HepG2 (cell line): Measurements from ENCODE around the gene SLC24A4. TPM values are rescaled to one million over a fixed set of nuclear protein-coding genes. Genes with fewer than 3 reads are reported as not detected.

Experiments
- ATAC-seq: fragments of 200-7000 bp; cut with Tn5 transposase; 3 replicates; pipeline ENCODE4 v1.9.1; 2020; ENCODE audit warnings: mild to moderate bottlenecking, moderate library complexity
- BruUV-seq: library from RNA; stranded (reverse); fragments of 400-500 nt; replicated peaks from 2 replicates; lab custom pipeline; 2021; lab: Mats Ljungman, UMichigan
- CTCF ChIA-PET: fragments of 300-600 bp; formaldehyde crosslinking; extraction: SDS; loops from one replicate; lab custom pipeline; 2021; ENCODE audit warnings: low total read pairs, inconsistent platforms, low intra/inter-chr PET ratio; lab: Yijun Ruan, JAX
- POLR2A ChIA-PET: fragments of 350-600 bp; sonication (Branson Sonifier 250); formaldehyde crosslinking; loops from one replicate; lab custom pipeline; 2020; ENCODE audit warnings: antibody characterized with exemption, inconsistent platforms; lab: Yijun Ruan, JAX
- DNase-seq: peaks from one replicate; pipeline ENCODE4 v3.0.0-alpha.2; 2015; ENCODE audit warnings: low spot score
- FAIRE-seq: peaks from 3 replicates; lab custom pipeline; 2011; peaks lifted over from hg19 to GRCh38; lab: Jason Lieb, UNC
- H2AFZ ChIP-seq: one replicate; pipeline ENCODE4 v1.6.1; 2011; ENCODE audit warnings: low read length, inconsistent platforms
- H3K27ac ChIP-seq: fragments of 300-600 bp; 3 replicates; pipeline ENCODE4 v1.8.0; 2011; ENCODE audit warnings: mixed run types, mild to moderate bottlenecking, mixed read lengths, low read length, inconsistent platforms; ENCODE audit not compliant: insufficient read depth; ENCODE audit errors: extremely low read length
- H3K27me3 ChIP-seq, 2 experiments: fragments of 200-600 bp in 1 of 2; 2 replicates in 1 of 2; 3 replicates in 1 of 2; pipeline versions ENCODE4 v1.6.0 to v1.8.0; 2011; ENCODE audit warnings: low read length in 2 of 2, mild to moderate bottlenecking in 2 of 2, moderate library complexity in 2 of 2, inconsistent platforms in 1 of 2; ENCODE audit not compliant: insufficient read depth in 2 of 2, control insufficient read depth in 1 of 2
- H3K36me3 ChIP-seq, 2 experiments: fragments of 200-600 bp in 1 of 2; replicated peaks in 1 of 2; 2 replicates in 1 of 2; 3 replicates in 1 of 2; pipeline versions ENCODE4 v1.5.1 to v1.8.0; 2011; ENCODE audit warnings: low read length in 2 of 2, inconsistent platforms in 1 of 2; ENCODE audit not compliant: insufficient read depth in 2 of 2, control insufficient read depth in 1 of 2
- H3K4me1 ChIP-seq: 2 replicates; pipeline ENCODE4 v1.5.1; 2012; ENCODE audit warnings: low read length, inconsistent platforms; ENCODE audit not compliant: insufficient read depth
- H3K4me2 ChIP-seq: 2 replicates; pipeline ENCODE4 v1.6.0; 2011; ENCODE audit warnings: low read depth, low read length, inconsistent platforms
- H3K4me3 ChIP-seq, 3 experiments: fragments of 200-600 bp in 1 of 3; sonication (generic), shearing (Covaris generic) in 1 of 3; replicated peaks in 1 of 3; 2 replicates each; pipeline ENCODE4 v1.5.1; 2011 to 2016; ENCODE audit warnings: low read length in 3 of 3, inconsistent platforms in 2 of 3, low read depth in 2 of 3, mild to moderate bottlenecking in 2 of 3, control low read depth in 1 of 3, mixed read lengths in 1 of 3; ENCODE audit not compliant: insufficient read depth in 1 of 3
- H3K79me2 ChIP-seq: one replicate; pipeline ENCODE4 v1.6.1; 2011; ENCODE audit warnings: low read length, inconsistent platforms; ENCODE audit not compliant: insufficient read depth
- H3K9ac ChIP-seq: 2 replicates; pipeline ENCODE4 v1.6.0; 2011; ENCODE audit warnings: mild to moderate bottlenecking, low read depth, low read length, inconsistent platforms; ENCODE audit not compliant: insufficient read depth
- H3K9me3 ChIP-seq: 2 replicates; pipeline ENCODE4 v1.5.1; 2012; ENCODE audit warnings: mild to moderate bottlenecking, low read length
- H4K20me1 ChIP-seq: 2 replicates; pipeline ENCODE4 v1.6.0; 2011; ENCODE audit warnings: inconsistent platforms, mild to moderate bottlenecking, low read length, moderate library complexity; ENCODE audit not compliant: insufficient read depth
- U2AF2 ChIP-seq: fragments of 200-400 bp; formaldehyde crosslinking; IDR thresholded peaks from 2 replicates; pipeline ENCODE4 v1.6.1; 2017; ENCODE audit warnings: low read depth, mild to moderate bottlenecking, low read length
- WGBS: methylation state at CpG from one replicate; pipeline ENCODE4 v1.1.6; 2017; ENCODE audit warnings: low lambda C conversion rate; 5-methylcytosine and 5-hydroxymethylcytosine counted together
- in situ Hi-C: cut with HindIII; loops from 2 replicates; pipeline ENCODE4 v1.10.0; 2017; ENCODE audit warnings: low pct_unique_long_range_greater_than_20kb; ENCODE audit not compliant: extremely low pct_ligation_motif_present
- intact Hi-C: fragments of 100-400 bp; cut with micrococcal nuclease; formaldehyde crosslinking; loops from one replicate; pipeline ENCODE4 v1.10.0; 2022; ENCODE audit not compliant: unreplicated experiment
- polyA plus RNA-seq, 8 experiments: library from polyadenylated mRNA; depleted of rRNA in 3 of 8; stranded (reverse) in 7 of 8; unstranded in 1 of 8; fragments of >200 nt; fragmentation: Illumina TruSeq in 4 of 8; extraction: Trizol in 4 of 8; gene quantifications; 2 replicates each; pipeline versions ENCODE4 v1.2.1 to v1.2.3, GENCODE V29; 2011 to 2016; ENCODE audit warnings: low read depth in 4 of 8, missing spikeins in 1 of 8, mixed read lengths in 1 of 8; ENCODE audit not compliant: insufficient read depth in 1 of 8
- total RNA-seq, 5 experiments: library from RNA; depleted of rRNA; stranded (reverse); fragments of >200 nt; fragmentation: Illumina TruSeq; extraction: Trizol; gene quantifications; 2 replicates each; pipeline ENCODE4 v1.2.3, GENCODE V29; 2016; ENCODE audit warnings: low read depth in 1 of 5
- TF ChIP-seq, protein P1 (sequence below): fragments of 450-650 bp; IDR thresholded peaks from 2 replicates; pipeline ENCODE4 v1.6.1; 2016
- TF ChIP-seq, protein P2 (sequence below): sonication (generic); formaldehyde crosslinking; IDR thresholded peaks from 2 replicates; pipeline ENCODE4 v1.4.0; 2020; ENCODE audit warnings: mild to moderate bottlenecking, missing genetic modification reagents, borderline replicate concordance

SLC24A4 gene
- total and polyA plus RNA-seq, 2 of the 13 experiments (the other 11 are each of a cell fraction or from before 2014, with no cell fraction given), result not detected

DNA sequence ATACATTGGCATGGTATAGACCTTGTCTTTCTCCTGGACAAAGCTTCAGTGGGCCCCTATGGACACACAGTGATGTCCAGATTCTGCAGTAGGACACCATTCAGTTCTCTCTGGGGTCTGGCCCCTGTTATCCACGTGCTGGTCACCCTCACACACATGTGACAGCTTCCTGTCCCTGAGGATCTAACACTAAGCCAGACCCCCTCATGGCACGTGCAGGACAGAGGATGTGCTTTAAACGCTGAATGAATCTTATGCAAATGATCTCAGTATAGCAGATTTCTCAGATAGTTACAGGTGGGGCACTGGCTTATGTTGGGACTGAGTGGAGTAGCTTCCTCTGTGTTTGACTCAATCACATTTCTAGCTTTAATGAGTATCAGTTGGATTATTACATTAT, 33.7 kb downstream of the SLC24A4 start:
- Histone ChIP-seq H2AFZ (no peak overlapping the region), H3K27ac (no peak overlapping the region), H3K4me2 (no peak overlapping the region), H3K4me1 (no peaks in the 10 kb centered on the region), H3K27me3 (peaks cover 4 to 63% of the 10 kb centered on the region in 2 experiments; a peak in 4 of 5 replicates), H4K20me1 (no peaks in the 10 kb centered on the region; the same call in 1 of the 2 replicates), H3K36me3 (no peaks in the 10 kb centered on the region), H3K4me3 (no peak overlapping the region), H3K9me3 (no peaks in the 10 kb centered on the region), H3K9ac (no peak overlapping the region), H3K79me2 (no peaks in the 10 kb centered on the region)
- FAIRE-seq (no peak), ATAC-seq (no peak), DNase-seq (no peak)
- ChIA-PET CTCF (no interaction called here), POLR2A (no interaction called here)
- intact Hi-C loops, result no loop called here
- WGBS, result no CpG with 5 or more reads among the region's 3 CpGs
- BruUV-seq, result no TSS peak
- TF ChIP-seq, protein P1, sequence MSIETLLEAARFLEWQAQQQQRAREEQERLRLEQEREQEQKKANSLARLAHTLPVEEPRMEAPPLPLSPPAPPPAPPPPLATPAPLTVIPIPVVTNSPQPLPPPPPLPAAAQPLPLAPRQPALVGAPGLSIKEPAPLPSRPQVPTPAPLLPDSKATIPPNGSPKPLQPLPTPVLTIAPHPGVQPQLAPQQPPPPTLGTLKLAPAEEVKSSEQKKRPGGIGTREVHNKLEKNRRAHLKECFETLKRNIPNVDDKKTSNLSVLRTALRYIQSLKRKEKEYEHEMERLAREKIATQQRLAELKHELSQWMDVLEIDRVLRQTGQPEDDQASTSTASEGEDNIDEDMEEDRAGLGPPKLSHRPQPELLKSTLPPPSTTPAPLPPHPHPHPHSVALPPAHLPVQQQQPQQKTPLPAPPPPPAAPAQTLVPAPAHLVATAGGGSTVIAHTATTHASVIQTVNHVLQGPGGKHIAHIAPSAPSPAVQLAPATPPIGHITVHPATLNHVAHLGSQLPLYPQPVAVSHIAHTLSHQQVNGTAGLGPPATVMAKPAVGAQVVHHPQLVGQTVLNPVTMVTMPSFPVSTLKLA, result peak; percentile 79
- TF ChIP-seq, protein P2, sequence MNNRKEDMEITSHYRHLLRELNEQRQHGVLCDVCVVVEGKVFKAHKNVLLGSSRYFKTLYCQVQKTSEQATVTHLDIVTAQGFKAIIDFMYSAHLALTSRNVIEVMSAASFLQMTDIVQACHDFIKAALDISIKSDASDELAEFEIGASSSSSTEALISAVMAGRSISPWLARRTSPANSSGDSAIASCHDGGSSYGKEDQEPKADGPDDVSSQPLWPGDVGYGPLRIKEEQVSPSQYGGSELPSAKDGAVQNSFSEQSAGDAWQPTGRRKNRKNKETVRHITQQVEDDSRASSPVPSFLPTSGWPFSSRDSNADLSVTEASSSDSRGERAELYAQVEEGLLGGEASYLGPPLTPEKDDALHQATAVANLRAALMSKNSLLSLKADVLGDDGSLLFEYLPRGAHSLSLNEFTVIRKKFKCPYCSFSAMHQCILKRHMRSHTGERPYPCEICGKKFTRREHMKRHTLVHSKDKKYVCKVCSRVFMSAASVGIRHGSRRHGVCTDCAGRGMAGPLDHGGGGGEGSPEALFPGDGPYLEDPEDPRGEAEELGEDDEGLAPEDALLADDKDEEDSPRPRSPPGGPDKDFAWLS, result no peak
- TF ChIP-seq U2AF2, result no peak
- in situ Hi-C loops, result no loop called here
